Endothelial cell of hepatic sinusoid (primary cell): ENCODE results near the gene GATA5.

Experiments
- in situ Hi-C: cut with HindIII; loops from 2 replicates; pipeline ENCODE4 v1.10.0; 2017; ENCODE audit warnings: low sequenced_read_pairs

The GATA5 gene

DNA sequence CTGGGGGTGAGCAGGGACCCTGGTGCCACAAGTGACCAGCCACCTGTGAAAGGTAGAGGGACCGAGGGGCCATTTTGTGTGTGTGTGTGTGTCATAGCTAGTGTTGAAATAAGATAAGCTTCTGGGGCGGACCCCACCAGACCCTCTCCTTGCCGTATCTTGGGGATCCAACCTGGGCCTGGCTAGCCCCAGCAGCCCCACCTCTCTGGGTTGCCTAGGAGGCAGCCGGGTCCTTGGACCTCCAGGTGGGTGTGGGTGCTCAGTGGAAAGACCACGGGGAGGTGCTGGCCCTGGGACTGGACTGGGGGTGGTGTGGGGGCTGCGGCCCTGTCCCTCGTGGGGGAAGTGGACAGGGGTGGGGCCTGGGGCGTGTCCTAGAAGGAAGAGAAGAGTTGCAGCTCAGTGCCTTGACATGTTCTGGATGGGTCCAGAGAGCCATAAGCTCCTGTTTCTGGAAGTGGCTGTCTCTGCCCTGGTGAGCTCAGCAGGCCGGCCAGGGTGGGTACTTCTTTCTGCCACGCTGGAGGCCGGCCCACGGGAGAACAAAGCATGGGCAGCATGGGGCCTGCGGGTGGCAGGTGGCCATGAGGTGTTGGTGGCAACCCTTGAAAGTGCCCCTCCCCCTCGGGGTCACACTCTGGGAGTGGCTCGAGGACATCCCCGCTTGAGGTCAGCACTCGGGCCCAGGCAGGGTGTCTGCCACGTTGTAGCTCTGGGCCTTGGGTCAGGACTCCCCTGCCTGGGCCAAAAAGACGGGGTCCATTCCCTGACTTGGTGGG lies 56.9 kb downstream of the GATA5 start:
- in situ Hi-C loops = no loop called here

DNA sequence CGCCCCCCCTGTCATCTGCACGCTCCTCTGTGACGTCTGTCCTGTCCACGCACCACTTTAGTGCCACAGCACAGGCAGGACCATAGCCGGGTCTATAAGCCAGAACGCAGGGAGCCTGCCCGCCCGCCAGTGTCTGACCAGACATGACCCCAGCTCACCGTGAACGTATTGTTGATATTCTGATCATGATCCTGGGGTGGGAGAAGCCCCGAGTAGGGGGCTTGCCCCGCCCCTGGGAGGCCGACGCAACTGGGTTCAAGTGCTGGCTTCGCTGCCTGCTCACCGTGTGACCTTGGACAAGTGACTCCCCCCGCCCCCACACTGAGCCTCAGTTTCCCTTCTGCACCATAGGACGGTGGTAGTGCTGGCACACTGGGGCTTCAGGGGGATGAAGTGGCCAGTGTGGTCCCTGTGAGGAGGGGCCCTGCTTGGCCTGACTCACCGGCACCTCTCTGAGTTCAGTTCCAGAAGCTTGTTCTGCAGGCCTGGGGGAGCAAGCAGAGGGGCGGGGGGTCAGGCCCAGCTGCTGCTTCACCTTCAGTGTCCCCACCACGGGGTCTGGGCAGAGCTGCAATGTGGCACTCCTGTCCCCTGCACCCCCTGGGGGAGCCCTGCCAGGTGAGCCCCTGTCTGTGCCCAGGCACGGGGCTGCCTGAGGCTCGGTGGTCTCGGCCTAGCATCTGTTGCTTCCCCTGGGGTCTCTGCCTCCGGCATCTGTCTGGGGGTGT lies 57.6 kb downstream of the GATA5 start:
- in situ Hi-C loops = no loop called here

DNA sequence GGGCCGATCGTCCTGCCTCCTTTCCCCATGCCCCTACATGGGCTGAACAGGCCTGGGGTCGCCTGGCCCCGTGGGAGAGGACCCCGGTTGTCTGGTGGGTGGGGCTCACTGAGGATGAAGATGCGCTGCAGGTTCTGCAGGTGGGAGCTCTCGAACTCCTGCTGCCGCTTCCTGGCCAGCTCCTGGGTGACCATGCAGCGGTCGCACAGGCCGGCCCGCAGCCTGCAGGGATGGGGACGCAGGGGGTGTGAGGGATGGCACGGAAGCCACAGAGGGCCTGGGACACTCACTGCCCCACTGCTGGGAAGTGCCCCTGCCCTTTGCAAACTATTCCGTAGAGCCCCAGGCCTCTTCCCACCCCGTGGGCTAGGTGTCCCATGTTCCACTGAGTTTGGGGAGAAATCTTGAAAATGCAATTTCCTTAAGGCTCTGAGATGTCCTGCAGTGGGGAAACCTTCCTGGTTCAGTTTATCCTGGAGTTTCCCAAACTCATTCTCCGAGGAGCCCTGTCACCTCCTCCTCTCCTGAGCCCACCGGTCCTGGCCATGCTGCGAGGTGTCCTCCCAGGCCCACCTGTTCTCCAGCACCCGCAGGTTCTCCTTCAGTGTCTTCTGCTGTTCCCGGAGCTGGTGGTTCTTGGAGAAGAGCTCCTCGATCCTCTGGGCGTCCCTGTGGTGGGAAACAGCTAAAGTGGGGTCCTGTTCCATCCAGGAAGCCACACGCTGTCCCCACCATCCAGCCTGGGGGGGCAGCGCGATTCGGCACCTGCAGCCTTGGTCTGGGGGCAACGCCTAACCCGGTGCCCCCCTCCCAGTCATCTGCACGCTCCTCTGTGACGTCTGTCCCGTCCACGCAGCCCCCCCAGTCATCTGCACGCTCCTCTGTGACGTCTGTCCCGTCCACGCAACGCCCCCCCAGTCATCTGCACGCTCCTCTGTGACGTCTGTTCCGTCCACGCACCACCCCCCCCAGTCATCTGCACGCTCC lies 58.9 kb downstream of the GATA5 start:
- in situ Hi-C loops = no loop called here

DNA sequence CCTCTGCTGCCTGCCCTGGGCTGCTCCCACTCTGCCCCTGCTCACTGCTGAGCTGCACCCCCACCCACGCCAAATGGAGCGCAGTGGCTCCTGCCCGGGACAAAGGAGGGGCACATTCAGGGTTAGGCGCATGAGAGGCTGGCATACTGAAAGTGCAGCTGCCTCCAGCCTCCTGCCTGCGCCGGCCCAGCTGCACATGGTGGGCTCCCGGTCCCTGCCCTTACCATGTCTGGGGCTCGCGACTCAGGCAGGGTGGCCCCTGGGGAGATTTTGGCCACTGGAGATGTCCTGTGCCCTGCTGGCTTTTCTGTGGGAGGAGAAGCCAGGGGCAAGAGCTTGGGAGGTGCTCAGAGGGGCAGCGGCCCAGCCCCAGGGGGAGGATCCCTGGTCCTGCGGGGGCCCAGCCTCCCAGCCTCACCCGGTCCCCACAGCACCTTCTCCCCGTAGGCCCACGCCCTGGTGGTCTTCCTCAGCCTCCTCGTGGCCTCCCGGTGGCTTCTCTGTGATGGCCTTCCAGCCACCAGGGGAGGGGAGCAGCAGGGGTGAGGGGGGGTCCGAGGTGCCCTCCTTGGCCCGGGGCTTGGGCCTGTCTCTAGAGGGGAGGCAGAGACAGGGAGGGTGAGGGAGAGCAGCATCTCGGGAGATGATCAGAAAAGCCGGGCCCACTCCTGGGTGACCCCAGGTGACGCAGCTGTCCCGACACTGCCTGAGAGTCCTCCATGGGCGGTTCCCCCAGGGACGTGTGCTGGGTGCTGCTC lies 60.3 kb downstream of the GATA5 start:
- in situ Hi-C loops = no loop called here

DNA sequence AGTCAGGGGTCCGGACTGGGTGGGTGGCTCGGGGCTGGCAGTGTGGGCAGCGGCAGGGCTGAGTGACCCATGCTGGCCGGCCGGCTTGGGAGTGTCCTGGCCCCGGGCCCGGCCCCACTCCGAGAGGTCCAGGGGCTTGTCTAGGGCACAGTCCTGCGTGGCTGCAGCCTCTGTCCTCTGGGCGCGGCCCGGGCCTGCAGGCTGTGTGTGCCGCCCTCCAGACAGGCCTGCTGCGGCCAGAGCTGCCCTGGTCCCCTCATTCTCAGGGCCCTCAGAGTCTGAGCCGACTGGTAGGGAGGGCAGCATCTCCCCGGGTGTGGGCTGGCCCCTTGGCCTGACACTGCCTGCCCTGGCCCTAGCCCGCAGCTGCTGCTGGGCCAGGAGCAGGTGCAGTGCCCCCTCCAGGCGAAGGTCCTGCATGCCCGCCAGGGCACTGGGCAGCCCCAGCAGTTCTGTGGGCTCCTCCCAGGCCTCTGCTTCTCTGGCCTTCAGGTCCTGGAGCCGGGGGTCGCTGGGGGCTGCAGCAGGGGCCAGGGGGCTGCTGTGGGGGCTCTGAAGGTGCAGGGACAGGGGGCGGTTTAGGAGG lies 61.8 kb downstream of the GATA5 start:
- in situ Hi-C loops = no loop called here
